Measurements from ENCODE around the gene CEP95.
"Not testable (repeated sequence)": the region's sequence is repeated elsewhere in the genome, so short reads cannot be mapped to it uniquely, and the experiment has no call there.

Gene CEP95

DNA sequence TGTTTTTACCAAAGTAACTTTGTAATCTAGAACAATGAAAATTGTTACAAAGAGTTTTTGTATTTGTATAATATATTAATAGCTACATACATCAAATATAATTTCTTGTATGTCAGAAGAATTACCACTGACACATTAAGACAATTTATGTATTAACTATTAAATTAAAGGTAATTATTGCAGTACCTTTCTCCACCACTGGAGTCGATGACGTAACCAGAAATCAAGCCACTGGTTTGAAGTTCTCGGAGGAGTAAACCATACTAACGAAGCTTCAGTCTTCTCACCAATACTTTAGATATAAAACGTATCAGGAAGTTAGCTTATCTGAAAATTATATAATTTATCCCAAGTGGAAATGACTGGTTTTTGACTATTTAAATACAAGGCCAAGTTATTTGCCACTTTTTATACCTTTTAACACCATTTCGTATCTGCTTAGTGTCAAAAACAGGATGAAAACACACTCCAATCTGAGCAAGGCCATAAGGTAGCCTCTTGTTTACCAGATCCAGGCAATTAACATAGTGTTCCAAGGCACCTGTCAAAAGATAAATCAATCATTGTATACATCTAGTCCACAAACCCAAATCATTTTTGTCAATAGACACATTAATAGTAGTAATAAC lies 14.2 kb upstream of the CEP95 start:
- TF ChIP-seq, protein P1, sequence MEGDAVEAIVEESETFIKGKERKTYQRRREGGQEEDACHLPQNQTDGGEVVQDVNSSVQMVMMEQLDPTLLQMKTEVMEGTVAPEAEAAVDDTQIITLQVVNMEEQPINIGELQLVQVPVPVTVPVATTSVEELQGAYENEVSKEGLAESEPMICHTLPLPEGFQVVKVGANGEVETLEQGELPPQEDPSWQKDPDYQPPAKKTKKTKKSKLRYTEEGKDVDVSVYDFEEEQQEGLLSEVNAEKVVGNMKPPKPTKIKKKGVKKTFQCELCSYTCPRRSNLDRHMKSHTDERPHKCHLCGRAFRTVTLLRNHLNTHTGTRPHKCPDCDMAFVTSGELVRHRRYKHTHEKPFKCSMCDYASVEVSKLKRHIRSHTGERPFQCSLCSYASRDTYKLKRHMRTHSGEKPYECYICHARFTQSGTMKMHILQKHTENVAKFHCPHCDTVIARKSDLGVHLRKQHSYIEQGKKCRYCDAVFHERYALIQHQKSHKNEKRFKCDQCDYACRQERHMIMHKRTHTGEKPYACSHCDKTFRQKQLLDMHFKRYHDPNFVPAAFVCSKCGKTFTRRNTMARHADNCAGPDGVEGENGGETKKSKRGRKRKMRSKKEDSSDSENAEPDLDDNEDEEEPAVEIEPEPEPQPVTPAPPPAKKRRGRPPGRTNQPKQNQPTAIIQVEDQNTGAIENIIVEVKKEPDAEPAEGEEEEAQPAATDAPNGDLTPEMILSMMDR (IDR thresholded peaks at IDR 0.05; ENCODE audit: insufficient read depth, low read length, missing control alignments), result peak; percentile 22
- no peak overlapping the region for H3K4me3 ChIP-seq (ENCODE audit: low read depth, low read length)
- DNase-seq (ENCODE audit: low read depth, low spot score), result no peak
- ChIA-PET POLR2A (no interaction called here), CTCF (interaction anchor here (0.6 to 13.0 kb wide), 20 partner anchors 11 to 190 kb away, joined by 3 to 451 read pairs (median 4); partner anchors contain the start of genes CEP95 and DDX5)

DNA sequence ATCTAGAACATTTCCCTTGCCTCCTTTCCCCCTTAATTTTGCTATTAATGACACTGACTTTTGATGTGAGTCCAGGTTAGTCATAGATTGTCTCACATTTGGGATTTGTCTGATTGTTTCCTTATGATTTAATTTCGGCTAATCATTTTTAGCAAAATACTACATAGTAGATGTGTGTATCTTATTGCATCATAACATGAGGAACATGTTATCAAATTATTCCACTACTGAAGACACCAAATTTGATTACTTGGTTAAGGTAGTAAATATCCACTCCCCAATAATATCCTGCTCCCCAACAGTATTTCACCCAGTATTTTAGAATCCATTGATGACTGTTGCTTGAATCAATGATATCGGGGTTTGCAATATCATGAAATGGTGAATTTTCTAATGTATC lies 12.7 kb upstream of the CEP95 start:
- TF ChIP-seq, protein P1 (IDR thresholded peaks at IDR 0.05; ENCODE audit: insufficient read depth, low read length, missing control alignments), result no peak
- no peak for DNase-seq (ENCODE audit: low read depth, low spot score)
- ChIA-PET CTCF (interaction anchor here (8.6 to 13.0 kb wide), 2 partner anchors 10 to 73 kb away, joined by 78 to 451 read pairs; partner anchors contain the start of genes CEP95 and DDX5), POLR2A (no interaction called here)
- no peak overlapping the region for H3K4me3 ChIP-seq (ENCODE audit: low read depth, low read length)

DNA sequence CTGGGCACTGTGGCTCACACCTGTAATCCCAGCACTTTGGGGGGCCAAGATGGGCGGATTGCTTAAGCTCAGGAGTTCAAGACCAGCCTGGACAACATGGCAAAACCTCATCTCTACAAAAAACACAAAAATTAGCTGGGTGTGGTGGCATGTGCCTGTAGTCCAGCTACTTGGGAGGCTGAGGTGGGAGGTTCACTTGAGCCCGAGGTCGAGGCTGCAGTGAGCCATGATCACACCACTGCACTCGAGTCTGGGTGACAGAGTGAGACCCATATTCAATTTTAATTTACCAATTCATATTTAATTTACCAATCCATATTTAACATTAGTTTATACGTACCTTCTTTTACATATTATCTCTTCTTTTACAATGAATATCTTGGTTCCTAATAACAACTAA lies 11.5 kb upstream of the CEP95 start:
- not testable (repeated sequence) for DNase-seq (ENCODE audit: low read depth, low spot score); H3K4me3 ChIP-seq (ENCODE audit: low read depth, low read length)
- ChIA-PET POLR2A (interaction anchor here (0.7 kb wide), 1 partner anchor 11 kb away, joined by 3 read pairs; the partner anchor contains the start of gene DDX5), CTCF (interaction anchor here (0.7 to 13.0 kb wide), 4 partner anchors 9 to 469 kb away, joined by 3 to 451 read pairs (median 41); partner anchors contain the start of genes CEP95 and DDX5)

DNA sequence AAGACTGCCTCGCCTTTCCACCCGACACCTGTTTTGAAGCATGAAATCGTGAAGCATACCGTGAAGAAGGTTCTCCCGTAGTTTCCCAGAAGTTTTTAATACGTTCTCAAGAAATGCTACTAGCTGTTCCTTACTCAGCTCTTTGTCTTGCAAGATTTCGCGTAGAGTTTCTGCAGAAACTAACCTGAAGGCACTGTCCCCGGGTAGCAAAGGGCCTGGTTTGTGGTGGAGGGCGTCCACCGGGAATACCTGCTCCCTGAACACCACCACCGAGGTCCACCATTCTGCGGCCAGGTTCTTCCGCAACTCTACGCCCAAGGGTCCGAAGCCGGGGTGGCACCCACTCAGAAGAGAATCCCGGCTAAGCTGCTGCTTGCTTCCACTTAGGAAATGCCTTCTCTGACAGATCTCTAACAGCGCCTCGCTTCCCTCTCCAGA lies 10.4 kb upstream of the CEP95 start:
- H3K4me3 ChIP-seq (ENCODE audit: low read depth, low read length), result peak overlapping the region; percentile 88
- DNase-seq (ENCODE audit: low read depth, low spot score), result no peak
- ChIA-PET POLR2A (interaction anchor here (1.3 to 3.3 kb wide), 3 partner anchors 9 to 87 kb away, joined by 3 to 55 read pairs (median 7); partner anchors contain the start of genes CEP95 and DDX5), CTCF (interaction anchor here (1.1 to 13.0 kb wide), 4 partner anchors 8 to 153 kb away, joined by 3 to 451 read pairs (median 40); partner anchors contain the start of genes CEP95 and DDX5)
- TF ChIP-seq, protein P1 (IDR thresholded peaks at IDR 0.05; ENCODE audit: insufficient read depth, low read length, missing control alignments), result no peak

DNA sequence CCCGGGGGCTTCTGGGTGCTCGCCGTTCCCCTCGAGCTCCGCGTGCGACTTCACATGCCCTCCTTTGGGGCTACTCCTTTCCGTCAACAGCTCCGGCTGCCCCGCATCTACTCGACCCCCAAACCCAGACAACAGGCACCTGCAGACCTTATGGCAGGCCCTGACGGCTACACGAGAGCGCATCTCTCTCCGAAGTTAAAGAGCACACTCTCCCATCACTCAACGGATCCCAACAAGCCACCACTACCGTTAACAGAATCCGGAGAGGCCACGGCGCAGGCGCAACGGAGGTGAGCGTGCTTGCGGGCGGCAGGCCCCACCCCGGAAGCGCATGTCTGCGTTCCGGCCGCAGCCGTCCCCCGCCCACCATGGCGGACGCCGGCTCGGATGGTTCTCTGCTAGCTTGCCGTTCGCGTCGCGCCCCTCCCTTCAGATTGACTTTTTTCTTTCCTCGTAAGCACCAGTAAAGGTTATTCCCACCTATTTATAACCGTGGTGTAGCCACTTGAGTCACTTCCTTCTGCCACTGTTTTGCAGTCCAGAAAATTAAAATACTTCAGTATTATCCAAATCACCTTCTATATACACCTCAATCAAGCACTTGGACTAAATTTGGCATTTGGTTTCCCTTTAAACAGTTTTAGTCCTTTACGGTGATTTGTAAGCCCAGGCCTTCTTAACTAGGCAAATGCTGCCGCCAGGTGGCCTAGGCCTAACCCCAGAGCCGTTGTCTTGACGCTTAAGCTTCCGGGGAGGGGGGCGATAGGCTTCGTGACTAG lies 9.8 kb upstream of the CEP95 start, which contains the start of gene POLG2:
Gene POLG2, minus strand, starts transcription at position 269 of the 779 bp plus-strand sequence. Its CDS starts 86 bp downstream, at position 183.
- H3K4me3 ChIP-seq (ENCODE audit: low read depth, low read length), result peak within 1 kb of the TSS; percentile 88
- TF ChIP-seq, protein P1 (IDR thresholded peaks at IDR 0.05; ENCODE audit: insufficient read depth, low read length, missing control alignments), result peak; percentile 53
- DNase-seq (ENCODE audit: low read depth, low spot score), result peak; percentile 49
- CTCF ChIA-PET, result interaction anchor here (1.1 to 13.0 kb wide), 4 partner anchors 7 to 152 kb away, joined by 3 to 451 read pairs (median 40); partner anchors contain the start of genes CEP95 and DDX5
- POLR2A ChIA-PET, result interaction anchor here (1.3 to 3.3 kb wide), 3 partner anchors 9 to 88 kb away, joined by 3 to 55 read pairs (median 7); partner anchors contain the start of genes CEP95 and DDX5

DNA sequence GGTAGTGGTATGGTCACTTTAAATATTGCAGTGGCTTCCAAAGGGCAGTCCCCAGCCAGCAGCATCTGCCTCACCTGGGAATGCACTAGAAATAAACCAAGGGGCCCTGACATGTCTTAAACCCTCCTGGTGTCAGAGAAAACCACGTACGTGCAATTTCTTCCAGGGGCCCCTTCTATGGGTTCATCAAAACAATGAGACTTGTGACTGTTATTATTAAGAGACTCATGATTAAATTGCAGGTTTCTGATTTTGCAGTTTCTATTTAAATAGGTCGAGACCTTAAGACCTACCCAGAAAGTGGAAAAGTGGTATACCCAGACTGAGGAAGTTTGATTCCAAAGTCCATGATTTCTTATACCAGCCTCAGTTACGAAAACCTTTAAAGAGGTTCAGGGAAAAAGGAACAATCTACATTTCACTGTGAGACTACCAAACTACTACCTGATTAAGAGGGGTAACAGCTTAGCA lies 9.2 kb upstream of the CEP95 start:
- POLR2A ChIA-PET, result interaction anchor here (1.3 to 3.3 kb wide), 2 partner anchors 8 to 88 kb away, joined by 3 to 55 read pairs; partner anchors contain the start of genes CEP95 and DDX5
- H3K4me3 ChIP-seq (ENCODE audit: low read depth, low read length), result peak overlapping the region; percentile 88
- CTCF ChIA-PET, result interaction anchor here (8.6 to 13.0 kb wide), 2 partner anchors 6 to 76 kb away, joined by 78 to 451 read pairs; partner anchors contain the start of genes CEP95 and DDX5
- DNase-seq (ENCODE audit: low read depth, low spot score), result no peak
- TF ChIP-seq, protein P1 (IDR thresholded peaks at IDR 0.05; ENCODE audit: insufficient read depth, low read length, missing control alignments), result no peak

Data from AG04449 (cell line).